Measurements from ENCODE around the gene CD27.

DNA sequence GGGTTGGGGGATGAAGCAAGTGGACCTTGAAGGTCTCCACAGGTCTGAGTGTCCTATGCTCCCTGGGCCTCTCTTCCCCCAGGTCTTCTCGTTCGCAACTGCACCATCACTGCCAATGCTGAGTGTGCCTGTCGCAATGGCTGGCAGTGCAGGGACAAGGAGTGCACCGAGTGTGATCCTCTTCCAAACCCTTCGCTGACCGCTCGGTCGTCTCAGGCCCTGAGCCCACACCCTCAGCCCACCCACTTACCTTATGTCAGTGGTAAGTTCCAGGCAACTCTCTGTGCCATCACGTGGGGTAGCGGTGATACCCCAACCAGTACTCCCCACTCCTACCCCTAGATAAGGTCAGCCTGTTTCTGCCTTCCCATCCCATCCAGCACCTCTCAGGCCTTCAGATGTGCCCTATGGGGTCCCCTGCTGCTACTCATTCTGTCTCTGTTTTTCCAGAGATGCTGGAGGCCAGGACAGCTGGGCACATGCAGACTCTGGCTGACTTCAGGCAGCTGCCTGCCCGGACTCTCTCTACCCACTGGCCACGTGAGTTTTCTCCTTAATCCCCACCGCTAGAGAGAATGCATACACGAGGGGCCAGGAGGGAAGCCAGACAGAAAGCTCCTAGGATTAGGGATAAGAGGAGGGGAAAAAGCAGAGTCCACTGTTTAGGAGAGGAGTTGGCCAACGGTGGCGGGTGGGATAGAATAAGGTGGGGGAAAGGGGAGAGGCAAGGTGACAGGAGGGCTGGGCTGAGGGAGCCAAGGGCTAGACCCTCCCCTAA, 5.5 kb downstream of the CD27 start:
- no peak for TF ChIP-seq POLR2AphosphoS5 (IDR thresholded peaks at IDR 0.05; ENCODE audit: low read depth, low read length)
- TF ChIP-seq TAF1 (IDR thresholded peaks at IDR 0.05; ENCODE audit: low read depth, low read length): no peak
